ENCODE data around the gene CACNB1.

GRCh38 chr17:39155654-39156053, 41.8 kb downstream of the CACNB1 start:
- TF ChIP-seq CTCF (IDR thresholded peaks at IDR 0.05) (no peak), POLR2A (IDR thresholded peaks at IDR 0.05) (no peak), EP300 (IDR thresholded peaks at IDR 0.05) (no peak)

All from tibial nerve (tissue), 4 donors.